Smooth muscle cell (in vitro differentiated cells): Measurements from ENCODE around the gene AGPS. TPM values are rescaled to one million over a fixed set of nuclear protein-coding genes. Genes with fewer than 3 reads are reported as not detected.

ENCODE experiments used
- DNase-seq: peaks from one replicate; lab custom pipeline; 2025; ENCODE audit not compliant: unreplicated experiment; lab: John Stamatoyannopoulos, UW
- H2AFZ ChIP-seq: fragments of 200-600 bp; sonication (generic); 2 replicates; pipeline ENCODE4 v1.6.0; 2016; ENCODE audit warnings: antibody characterized with exemption, low read depth, mild to moderate bottlenecking
- H3F3A ChIP-seq: fragments of 200-600 bp; sonication (generic); 2 replicates; pipeline ENCODE4 v1.6.0; 2017; ENCODE audit warnings: antibody characterized with exemption, low read depth
- H3K27ac ChIP-seq: fragments of 200-600 bp; sonication (generic); 2 replicates; pipeline ENCODE4 v1.5.1; 2016; ENCODE audit warnings: low read depth, mild to moderate bottlenecking
- H3K27me3 ChIP-seq: fragments of 200-600 bp; sonication (generic); 2 replicates; pipeline ENCODE4 v1.6.1; 2016; ENCODE audit warnings: low read depth, mild to moderate bottlenecking
- H3K36me3 ChIP-seq: fragments of 200-600 bp; sonication (generic); 2 replicates; pipeline ENCODE4 v1.5.1; 2016; ENCODE audit warnings: low read depth
- H3K4me1 ChIP-seq: fragments of 200-600 bp; sonication (generic); 2 replicates; pipeline ENCODE4 v1.5.1; 2016; ENCODE audit warnings: low read depth
- H3K4me2 ChIP-seq: fragments of 200-600 bp; sonication (generic); 2 replicates; pipeline ENCODE4 v1.6.0; 2016; ENCODE audit warnings: mild to moderate bottlenecking
- H3K4me3 ChIP-seq: fragments of 200-600 bp; sonication (generic); 2 replicates; pipeline ENCODE4 v1.5.1; 2016; ENCODE audit warnings: mild to moderate bottlenecking
- H3K79me2 ChIP-seq: fragments of 200-600 bp; sonication (generic); 2 replicates; pipeline ENCODE4 v1.6.0; 2016; ENCODE audit warnings: low read depth, mild to moderate bottlenecking
- H3K9ac ChIP-seq: fragments of 200-600 bp; sonication (generic); 2 replicates; pipeline ENCODE4 v1.6.0; 2016; ENCODE audit warnings: low read depth
- H3K9me3 ChIP-seq: fragments of 200-600 bp; sonication (generic); replicated peaks from 2 replicates; pipeline ENCODE4 v1.5.1; 2016; ENCODE audit warnings: low read depth
- H4K20me1 ChIP-seq: fragments of 200-600 bp; sonication (generic); 2 replicates; pipeline ENCODE4 v1.6.0; 2016; ENCODE audit warnings: low read depth
- CTCF ChIP-seq: fragments of 200-600 bp; sonication (generic); IDR thresholded peaks from 2 replicates; pipeline ENCODE4 v1.5.1; 2017; ENCODE audit warnings: borderline replicate concordance, mild to moderate bottlenecking, antibody characterized with exemption; ENCODE audit not compliant: insufficient read depth, poor library complexity, severe bottlenecking
- WGBS: methylation state at CpG from one replicate; pipeline ENCODE4 v1.1.7; 2016; ENCODE audit warnings: low lambda C conversion rate; 5-methylcytosine and 5-hydroxymethylcytosine counted together
- polyA plus RNA-seq: library from polyadenylated mRNA; unstranded; fragments of >200 nt; fragmentation: Nextera tagmentation; extraction: Ambion mirVana; gene quantifications from 2 replicates; pipeline ENCODE4 v1.2.1, GENCODE V29; 2016
- total RNA-seq: library from RNA; depleted of rRNA; stranded (reverse); fragments of >200 nt; gene quantifications from 2 replicates; pipeline ENCODE4 v1.2.3, GENCODE V29; 2014

Gene AGPS
- total and polyA plus RNA-seq, 2 experiments from 2014 or later = 19.5 to 41.4 TPM

GRCh38 chr2:177552422-177553175 is 160.0 kb downstream of the AGPS start:
- H3K4me3 ChIP-seq = peak overlapping the region; percentile 81
- peaks cover 4% of the 10 kb centered on the region for H3F3A ChIP-seq
- peak overlapping the region; percentile 90 for H3K4me2 ChIP-seq
- peak overlapping the region; percentile 98 for H3K9ac ChIP-seq
- no peak for TF ChIP-seq CTCF
- H3K27ac ChIP-seq = peak overlapping the region; percentile 94
- peak overlapping the region; percentile 81 for H2AFZ ChIP-seq
- peak; percentile 90 for DNase-seq
- H3K36me3 ChIP-seq = no peaks in the 10 kb centered on the region
- no peaks in the 10 kb centered on the region for H4K20me1 ChIP-seq
- H3K9me3 ChIP-seq = no peaks in the 10 kb centered on the region
- peaks cover 4% of the 10 kb centered on the region for H3K4me1 ChIP-seq
- WGBS = under 1% methylated on average over 64 of the region's 64 CpGs
- H3K27me3 ChIP-seq = no peaks in the 10 kb centered on the region
- no peaks in the 10 kb centered on the region for H3K79me2 ChIP-seq

- DNase-seq = no peak
- peak overlapping the region; percentile 94 for H3K27ac ChIP-seq
- TF ChIP-seq CTCF = no peak
- H3K36me3 ChIP-seq = no peaks in the 10 kb centered on the region
- peaks cover 4% of the 10 kb centered on the region for H3K4me1 ChIP-seq
- H3K4me3 ChIP-seq = peak overlapping the region; percentile 81
- no peaks in the 10 kb centered on the region for H4K20me1 ChIP-seq
- H2AFZ ChIP-seq = peak overlapping the region; percentile 81
- peak overlapping the region; percentile 90 for H3K4me2 ChIP-seq
- peaks cover 2% of the 10 kb centered on the region for H3F3A ChIP-seq
- H3K79me2 ChIP-seq = no peaks in the 10 kb centered on the region
- H3K9me3 ChIP-seq = no peaks in the 10 kb centered on the region
- H3K27me3 ChIP-seq = no peaks in the 10 kb centered on the region
- 7% methylated on average over 17 of the region's 17 CpGs for WGBS
- peak overlapping the region; percentile 98 for H3K9ac ChIP-seq
These were observed 160.8 kb downstream of the AGPS start for GRCh38 chr2:177553176-177553884.

- H3K4me1 ChIP-seq = peaks cover 4% of the 10 kb centered on the region
These were observed 161.8 kb downstream of the AGPS start for GRCh38 chr2:177554365-177554764.

More at GRCh38 chr2:177554365-177554764, 161.8 kb downstream of the AGPS start:
- Histone ChIP-seq H3K36me3 (no peaks in the 10 kb centered on the region), H3K4me2 (no peak overlapping the region), H3K27me3 (no peaks in the 10 kb centered on the region), H3K79me2 (no peaks in the 10 kb centered on the region), H3K9ac (no peak overlapping the region), H3K9me3 (no peaks in the 10 kb centered on the region), H2AFZ (no peak overlapping the region), H3K27ac (no peak overlapping the region), H4K20me1 (no peaks in the 10 kb centered on the region), H3K4me3 (no peak overlapping the region), H3F3A (no peaks in the 10 kb centered on the region)
- no peak for DNase-seq
- no peak for TF ChIP-seq CTCF
